K562 (cell line): ENCODE results near the gene FAM53B. TPM values are rescaled to one million over a fixed set of nuclear protein-coding genes. Genes with fewer than 3 reads are reported as not detected.
A peak's percentile ranks its signal among the peaks of the same experiment; 100 is the strongest.

Experiments used
- ATF3 ChIP-seq, 2 experiments: fragments of 450-650 bp in 1 of 2; sonication (generic) in 1 of 2; formaldehyde crosslinking in 1 of 2; IDR thresholded peaks in 1 of 2; conservative IDR thresholded peaks in 1 of 2; 2 replicates each; pipeline versions ENCODE4 v1.6.1 to v1.8.1; 2016 to 2023; ENCODE audit warnings: mild to moderate bottlenecking in 2 of 2, moderate library complexity in 2 of 2, inconsistent platforms in 1 of 2, missing genetic modification reagents in 1 of 2
- CHD7 ChIP-seq: fragments of 200-600 bp; sonication (generic); IDR thresholded peaks from one replicate; pipeline ENCODE4 v1.6.1; 2012; ENCODE audit warnings: mild to moderate bottlenecking, low read depth, low read length, inconsistent platforms
- CREB1 ChIP-seq, 2 experiments: sonication (generic) in 1 of 2; formaldehyde crosslinking in 1 of 2; IDR thresholded peaks; 2 replicates each; pipeline versions ENCODE4 v1.6.1 to v1.8.0; 2012 to 2022; ENCODE audit warnings: inconsistent platforms in 1 of 2, mild to moderate bottlenecking in 1 of 2, missing genetic modification reagents in 1 of 2, moderate library complexity in 1 of 2
- ETS1 ChIP-seq: conservative IDR thresholded peaks from 2 replicates; pipeline ENCODE4 v1.6.1; 2011; ENCODE audit warnings: low read depth, mild to moderate bottlenecking, low read length; ENCODE audit not compliant: control insufficient read depth
- FIP1L1 ChIP-seq: fragments of 200-400 bp; formaldehyde crosslinking; IDR thresholded peaks from 2 replicates; pipeline ENCODE4 v1.6.1; 2018; ENCODE audit warnings: mild to moderate bottlenecking, low read depth, low read length; ENCODE audit not compliant: poor library complexity, severe bottlenecking
- FOXO4 ChIP-seq: fragments of 450-650 bp; formaldehyde crosslinking; IDR thresholded peaks from 2 replicates; pipeline ENCODE4 v1.4.0; 2020; ENCODE audit warnings: mild to moderate bottlenecking, moderate library complexity
- KDM1A ChIP-seq, 2 experiments: fragments of 450-650 bp; IDR thresholded peaks; 2 replicates each; pipeline ENCODE4 v1.6.1; 2016; ENCODE audit warnings: mild to moderate bottlenecking in 2 of 2
- NR3C1 ChIP-seq: sonication (generic); formaldehyde crosslinking; IDR thresholded peaks from 2 replicates; pipeline ENCODE4 v1.8.1; 2022; ENCODE audit warnings: missing genetic modification reagents
- ZKSCAN3 ChIP-seq: fragments of 250-450 bp; sonication (Bioruptor Pico); IDR thresholded peaks from 2 replicates; pipeline ENCODE4 v1.4.0; 2020
- ZNF764 ChIP-seq: fragments of 250-450 bp; sonication (Bioruptor Pico); IDR thresholded peaks from 2 replicates; pipeline ENCODE4 v1.4.0; 2020; ENCODE audit warnings: low read depth, mild to moderate bottlenecking, moderate library complexity
- polyA plus RNA-seq, 8 experiments: library from polyadenylated mRNA; depleted of rRNA in 4 of 8; stranded (reverse) in 5 of 8; unstranded in 3 of 8; fragments of >200 nt; fragmentation: Nextera tagmentation in 2 of 8; fragmentation: Illumina TruSeq in 1 of 8; extraction: Ambion mirVana in 2 of 8; extraction: Trizol in 1 of 8; gene quantifications; 2 replicates each; pipeline versions ENCODE4 v1.2.1 to v1.2.3, GENCODE V29; 2011 to 2014; ENCODE audit warnings: inconsistent platforms in 1 of 8, missing spikeins in 1 of 8
- total RNA-seq, 7 experiments: library from RNA; depleted of rRNA in 6 of 7; stranded (reverse); fragments of >200 nt in 6 of 7; fragmentation: Illumina TruSeq in 2 of 7; extraction: Trizol in 2 of 7; gene quantifications; 2 replicates each; pipeline versions ENCODE4 v1.2.1 to v1.2.3, GENCODE V29; 2011 to 2021; ENCODE audit warnings: low replicate concordance in 1 of 7

The FAM53B gene
- total and polyA plus RNA-seq, 9 of the 15 experiments (the other 6 are each of a cell fraction or from before 2014, with no cell fraction given) = 0.03 to 16.5 (median 5.0) TPM

DNA sequence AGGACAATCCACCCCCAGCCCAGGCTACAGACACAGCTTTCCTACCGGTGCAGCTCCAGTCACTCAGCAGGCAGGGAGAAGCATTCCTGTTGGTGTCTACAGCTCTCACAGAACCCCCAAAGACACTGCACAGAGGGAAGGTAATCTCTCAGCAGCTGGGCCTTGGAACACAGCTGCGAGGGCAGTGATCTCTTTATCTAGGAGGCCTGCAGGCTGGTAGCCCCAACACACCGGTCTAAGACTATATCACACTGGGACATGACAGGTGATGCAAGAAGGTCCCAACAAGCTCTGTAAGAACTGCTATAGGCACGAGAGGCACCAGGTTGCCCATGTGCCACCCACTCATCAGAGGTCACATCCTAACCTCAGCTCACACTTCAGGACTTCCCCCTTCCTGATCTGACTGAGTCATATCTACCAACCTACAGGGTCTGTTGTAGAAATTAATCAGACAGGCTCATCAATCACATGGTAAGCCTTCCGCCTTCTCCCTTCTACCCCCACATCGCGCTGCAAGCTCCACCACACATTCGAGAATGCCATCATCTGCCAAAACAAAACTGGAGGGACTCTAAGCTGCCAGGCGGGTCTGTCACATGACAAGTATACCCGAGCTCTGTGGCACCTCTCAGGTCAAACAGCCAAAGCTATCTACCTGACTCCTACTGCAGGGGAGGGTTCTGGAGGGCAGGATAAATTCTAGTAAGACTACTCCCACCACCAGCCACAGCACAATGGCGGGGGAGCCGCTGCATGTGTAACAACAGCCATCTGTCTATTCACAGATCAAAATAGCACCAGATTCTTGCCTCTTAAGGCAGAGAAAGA lies 26.1 kb downstream of the FAM53B start (continued):
- no peak for TF ChIP-seq ZNF764 (CRISPR knock-in tag)
- no peak for TF ChIP-seq CHD7
- no peak for TF ChIP-seq FIP1L1
- TF ChIP-seq FOXO4 = no peak
- TF ChIP-seq ETS1 = peak; percentile 73
- TF ChIP-seq ATF3 (IDR thresholded peaks at IDR 0.05) = peak; percentile 96
- peak; percentile 88 for TF ChIP-seq ATF3 (CRISPR knock-in tag; conservative IDR thresholded peaks at IDR 0.05)
- peak; percentile 57 for TF ChIP-seq CREB1 (IDR thresholded peaks at IDR 0.05)
- TF ChIP-seq CREB1 (CRISPR knock-in tag; IDR thresholded peaks at IDR 0.05) = no peak
- TF ChIP-seq ZKSCAN3 = no peak
- no peak for TF ChIP-seq NR3C1
- peak in 1 of 2 experiments; percentile 69; a peak in 3 of 4 replicates for TF ChIP-seq KDM1A (IDR thresholded peaks at IDR 0.05)
